ENCODE measurements around the gene OR10X1. TPM values are rescaled to one million over a fixed set of nuclear protein-coding genes. Genes with fewer than 3 reads are reported as not detected.

Gene OR10X1, protein sequence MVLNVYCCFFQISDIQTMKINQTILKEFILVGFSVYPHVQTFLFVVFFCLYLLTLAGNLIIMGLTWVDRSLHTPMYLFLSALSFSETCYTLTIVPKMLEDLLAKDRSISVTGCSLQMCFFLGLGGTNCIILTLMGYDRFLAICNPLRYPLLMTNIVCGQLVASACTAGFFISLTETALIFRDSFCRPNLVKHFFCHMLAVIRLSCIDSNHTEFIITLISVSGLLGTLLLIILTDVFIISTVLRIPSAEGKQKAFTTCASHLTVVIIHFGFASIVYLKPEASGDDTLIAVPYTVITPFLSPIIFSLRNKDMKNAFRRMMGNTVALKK
- not detected in 5 replicates for total RNA-seq (2022; extraction: Qiagen RNA extraction)

GRCh38 chr1:158579733-158580132, at the start of gene OR10X1:
TSS of gene OR10X1 (minus strand) at chr1:158579899. CDS start at chr1:158579899, 0 bp downstream.

DNA sequence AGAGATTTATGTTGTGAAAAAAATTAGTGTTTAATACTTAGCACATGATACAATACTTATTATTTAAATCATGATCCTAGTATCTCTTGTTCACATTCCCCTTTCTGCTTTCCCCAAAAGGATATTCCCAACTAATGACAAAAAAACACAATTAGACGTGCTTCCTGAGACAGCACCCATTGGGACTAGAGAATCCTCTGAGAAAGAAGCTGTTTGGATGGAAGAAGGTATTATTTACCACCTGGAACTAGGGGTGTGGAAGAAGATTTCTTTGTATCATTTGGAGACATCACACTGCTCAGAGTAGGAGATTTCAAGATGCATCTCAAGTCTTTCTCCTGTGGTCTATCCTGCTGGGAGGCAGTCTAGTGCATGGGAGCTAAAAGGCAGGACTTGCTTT, 25.3 kb upstream of the OR10X1 start, which contains the start of gene OR10Z1:
OR10Z1 (plus strand) TSS at position 301 of the 400 bp plus-strand sequence. CDS start 1,171 bp downstream, outside the sequence.

DNA sequence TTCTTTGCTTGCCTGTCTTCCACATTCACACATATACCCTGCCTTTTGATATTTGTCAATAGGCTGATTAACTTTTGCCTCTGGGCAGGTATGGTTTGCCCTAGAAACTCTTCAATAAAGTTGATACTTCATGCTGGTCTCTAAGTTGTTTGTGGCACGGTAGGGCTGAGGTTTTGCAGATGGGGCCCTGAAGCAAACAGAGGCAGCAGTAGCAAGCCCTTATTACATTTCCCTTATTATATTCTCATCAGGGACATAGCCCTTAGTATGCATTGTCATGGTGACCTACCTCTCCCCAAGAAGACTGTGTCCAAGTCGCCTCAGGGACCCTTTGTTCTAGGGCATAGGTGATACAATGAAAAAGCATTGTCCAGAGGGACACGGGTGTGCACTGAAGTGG, 9.2 kb downstream of the OR10X1 start, which contains the start of gene OR6P1:
OR6P1 (minus strand) TSS at position 101 of the 400 bp plus-strand sequence. CDS start 6,976 bp downstream, outside the sequence.

GRCh38 chr1:158554352-158554751, 25.3 kb downstream of the OR10X1 start, which contains the start of gene OR6Y1:
TSS of gene OR6Y1 (minus strand) at chr1:158554405. CDS start at chr1:158548105, 6,300 bp downstream.

Other genes starting within 250 kb of the OR10X1 start
- not detected in 5 replicates for gene CD1B, start 248.4 kb downstream of the OR10X1 start, total RNA-seq (2022; extraction: Qiagen RNA extraction)
- not detected in 5 replicates for gene CD1E, start 226.0 kb downstream of the OR10X1 start, total RNA-seq (2022; extraction: Qiagen RNA extraction)
- not detected in 5 replicates for gene OR10T2, start 180.4 kb downstream of the OR10X1 start, total RNA-seq (2022; extraction: Qiagen RNA extraction)
- not detected in 5 replicates for gene OR10K2, start 153.7 kb downstream of the OR10X1 start, total RNA-seq (2022; extraction: Qiagen RNA extraction)
- gene OR10K1, start 118.1 kb downstream of the OR10X1 start, total RNA-seq (2022; extraction: Qiagen RNA extraction), result not detected in 5 replicates
- gene OR10R2, start 107.7 kb downstream of the OR10X1 start, total RNA-seq (2022; extraction: Qiagen RNA extraction), result not detected in 5 replicates
- gene OR6Y1, start 25.5 kb downstream of the OR10X1 start, total RNA-seq (2022; extraction: Qiagen RNA extraction), result not detected in 5 replicates
- not detected in 5 replicates for gene OR6P1, start 9.3 kb downstream of the OR10X1 start, total RNA-seq (2022; extraction: Qiagen RNA extraction)
- not detected in 5 replicates for gene OR10Z1, start 25.4 kb upstream of the OR10X1 start, total RNA-seq (2022; extraction: Qiagen RNA extraction)
- not detected in 5 replicates for gene SPTA1, start 106.8 kb upstream of the OR10X1 start, total RNA-seq (2022; extraction: Qiagen RNA extraction)
- gene OR6K2, start 120.8 kb upstream of the OR10X1 start, total RNA-seq (2022; extraction: Qiagen RNA extraction), result not detected in 5 replicates
- not detected in 5 replicates for gene OR6K3, start 140.8 kb upstream of the OR10X1 start, total RNA-seq (2022; extraction: Qiagen RNA extraction)
- not detected in 5 replicates for gene OR6K6, start 174.8 kb upstream of the OR10X1 start, total RNA-seq (2022; extraction: Qiagen RNA extraction)
- gene OR6N1, start 192.3 kb upstream of the OR10X1 start, total RNA-seq (2022; extraction: Qiagen RNA extraction), result not detected in 5 replicates
- gene OR6N2, start 201.3 kb upstream of the OR10X1 start, total RNA-seq (2022; extraction: Qiagen RNA extraction), result not detected in 5 replicates